SK-N-SH treated with all-trans-retinoic acid at 6 μM for 48 hours (cell line): Measurements from ENCODE around the gene SMO.

Source experiments
- ARNTL ChIP-seq: fragments of 450-650 bp; formaldehyde crosslinking; IDR thresholded peaks from 2 replicates; pipeline ENCODE4 v1.5.0; 2020; ENCODE audit warnings: low read depth, mild to moderate bottlenecking, moderate library complexity, borderline replicate concordance
- BACH2 ChIP-seq: fragments of 250-450 bp; sonication (Bioruptor Pico); IDR thresholded peaks from 2 replicates; pipeline ENCODE4 v1.9.0; 2021; ENCODE audit warnings: mild to moderate bottlenecking, borderline replicate concordance
- CREB5 ChIP-seq: fragments of 250-450 bp; sonication (Bioruptor Pico); IDR thresholded peaks from 2 replicates; pipeline ENCODE4 v1.5.1; 2020; ENCODE audit warnings: low read depth, mild to moderate bottlenecking, moderate library complexity
- CSDC2 ChIP-seq: fragments of 250-450 bp; sonication (Bioruptor Pico); IDR thresholded peaks from 2 replicates; pipeline ENCODE4 v1.5.0; 2020; ENCODE audit warnings: mild to moderate bottlenecking, moderate library complexity
- PATZ1 ChIP-seq: fragments of 250-450 bp; sonication (Bioruptor Pico); IDR thresholded peaks from 2 replicates; pipeline ENCODE4 v1.8.0; 2020; ENCODE audit warnings: mild to moderate bottlenecking, moderate library complexity, borderline replicate concordance
- POU6F1 ChIP-seq: fragments of 250-450 bp; sonication (Bioruptor Pico); IDR thresholded peaks from 2 replicates; pipeline ENCODE4 v1.8.0; 2021; ENCODE audit warnings: low read depth, mild to moderate bottlenecking, moderate library complexity, borderline replicate concordance
- PPARA ChIP-seq: fragments of 250-450 bp; sonication (Bioruptor Pico); IDR thresholded peaks from 2 replicates; pipeline ENCODE4 v1.5.0; 2020; ENCODE audit warnings: mild to moderate bottlenecking, borderline replicate concordance
- RARB ChIP-seq: fragments of 250-450 bp; sonication (Bioruptor Pico); IDR thresholded peaks from 2 replicates; pipeline ENCODE4 v1.8.0; 2021; ENCODE audit warnings: mild to moderate bottlenecking, moderate library complexity
- TSHZ2 ChIP-seq: fragments of 250-450 bp; sonication (Bioruptor Pico); IDR thresholded peaks from 2 replicates; pipeline ENCODE4 v1.5.0; 2020; ENCODE audit warnings: mild to moderate bottlenecking, moderate library complexity
- ZC3H10 ChIP-seq: fragments of 250-450 bp; sonication (Bioruptor Pico); IDR thresholded peaks from 2 replicates; pipeline ENCODE4 v1.5.1; 2021; ENCODE audit warnings: mild to moderate bottlenecking, moderate library complexity
- ZFP30 ChIP-seq: fragments of 450-650 bp; formaldehyde crosslinking; IDR thresholded peaks from 2 replicates; pipeline ENCODE4 v1.5.0; 2022; ENCODE audit warnings: mild to moderate bottlenecking, moderate library complexity
- ZNF70 ChIP-seq: fragments of 450-650 bp; formaldehyde crosslinking; IDR thresholded peaks from 2 replicates; pipeline ENCODE4 v1.5.0; 2020; ENCODE audit warnings: mild to moderate bottlenecking, moderate library complexity

GRCh38 chr7:129143724-129144094 is 44.7 kb upstream of the SMO start:
- TF ChIP-seq RARB (no peak), ARNTL (CRISPR knock-in tag) (no peak), TSHZ2 (CRISPR knock-in tag) (no peak), PATZ1 (no peak), ZC3H10 (CRISPR knock-in tag) (no peak), CREB5 (no peak), PPARA (no peak), BACH2 (no peak), CSDC2 (CRISPR knock-in tag) (no peak), ZFP30 (CRISPR knock-in tag) (no peak), POU6F1 (CRISPR knock-in tag) (no peak), ZNF70 (no peak)
